ENCODE data around the gene ZNF423.

DNA sequence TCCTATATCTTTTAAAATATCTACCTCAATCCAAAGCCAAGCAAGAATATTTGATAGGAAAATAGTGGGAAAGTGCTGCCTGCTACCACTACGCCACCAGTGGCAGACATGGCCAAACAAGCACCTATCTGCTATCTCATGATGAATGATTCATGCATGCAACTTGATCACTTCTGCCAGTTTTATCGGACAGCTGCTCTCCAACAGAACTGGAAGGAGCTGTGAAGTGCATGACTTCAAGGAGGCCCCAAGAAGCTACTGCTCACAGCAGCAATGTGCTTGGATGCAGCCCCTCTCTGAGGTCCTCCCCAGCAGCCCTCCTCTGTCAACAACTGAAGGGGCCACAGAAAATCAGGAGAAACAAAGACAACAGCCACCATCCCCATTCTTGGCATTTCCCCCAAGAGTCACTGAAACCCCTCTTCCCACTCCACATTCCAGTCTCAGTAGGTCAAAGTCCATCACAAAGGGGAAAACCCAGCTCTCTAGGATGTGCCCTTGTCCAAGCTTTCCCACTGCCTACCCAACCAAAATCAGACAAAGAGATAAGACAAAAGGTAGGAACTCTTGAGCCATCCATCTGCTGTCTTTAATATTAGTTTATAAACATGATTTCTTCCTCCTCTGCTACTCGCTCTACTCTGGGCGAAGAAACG, 267.1 kb downstream of the ZNF423 start:
- TF ChIP-seq, protein P1, sequence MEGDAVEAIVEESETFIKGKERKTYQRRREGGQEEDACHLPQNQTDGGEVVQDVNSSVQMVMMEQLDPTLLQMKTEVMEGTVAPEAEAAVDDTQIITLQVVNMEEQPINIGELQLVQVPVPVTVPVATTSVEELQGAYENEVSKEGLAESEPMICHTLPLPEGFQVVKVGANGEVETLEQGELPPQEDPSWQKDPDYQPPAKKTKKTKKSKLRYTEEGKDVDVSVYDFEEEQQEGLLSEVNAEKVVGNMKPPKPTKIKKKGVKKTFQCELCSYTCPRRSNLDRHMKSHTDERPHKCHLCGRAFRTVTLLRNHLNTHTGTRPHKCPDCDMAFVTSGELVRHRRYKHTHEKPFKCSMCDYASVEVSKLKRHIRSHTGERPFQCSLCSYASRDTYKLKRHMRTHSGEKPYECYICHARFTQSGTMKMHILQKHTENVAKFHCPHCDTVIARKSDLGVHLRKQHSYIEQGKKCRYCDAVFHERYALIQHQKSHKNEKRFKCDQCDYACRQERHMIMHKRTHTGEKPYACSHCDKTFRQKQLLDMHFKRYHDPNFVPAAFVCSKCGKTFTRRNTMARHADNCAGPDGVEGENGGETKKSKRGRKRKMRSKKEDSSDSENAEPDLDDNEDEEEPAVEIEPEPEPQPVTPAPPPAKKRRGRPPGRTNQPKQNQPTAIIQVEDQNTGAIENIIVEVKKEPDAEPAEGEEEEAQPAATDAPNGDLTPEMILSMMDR (IDR thresholded peaks at IDR 0.05; ENCODE audit: borderline replicate concordance, extremely low read depth, low read length, poor library complexity, severe bottlenecking): no peak
- TF ChIP-seq EZH2 (IDR thresholded peaks at IDR 0.05; ENCODE audit: borderline replicate concordance, low read depth, low read length, severe bottlenecking): no peak
